ENCODE data around the gene SYT1.

Gene SYT1

GRCh38 chr12:78898416-78898815, 33.8 kb downstream of the SYT1 start:
- no peak for DNase-seq

GRCh38 chr12:78914859-78915331, 50.3 kb downstream of the SYT1 start:
- DNase-seq: no peak

- DNase-seq: no peak
Measured at GRCh38 chr12:78916845-78917480, 52.4 kb downstream of the SYT1 start.

- DNase-seq: no peak
Measured at GRCh38 chr12:78917513-78917912, 52.9 kb downstream of the SYT1 start.

- no peak for DNase-seq
Measured at GRCh38 chr12:78918268-78918667, 53.7 kb downstream of the SYT1 start.

GRCh38 chr12:78928200-78929074, 63.9 kb downstream of the SYT1 start:
- no peak for DNase-seq

- DNase-seq: no peak
Measured at GRCh38 chr12:78929075-78929418, 64.5 kb downstream of the SYT1 start.

- DNase-seq: no peak
Measured at GRCh38 chr12:78931466-78931990, 67.0 kb downstream of the SYT1 start.

- no peak for DNase-seq
Measured at GRCh38 chr12:78933014-78933413, 68.4 kb downstream of the SYT1 start.

- DNase-seq: no peak
Measured at GRCh38 chr12:78938341-78939084, 73.9 kb downstream of the SYT1 start.

- no peak for DNase-seq
Measured at GRCh38 chr12:78949532-78949931, 85.0 kb downstream of the SYT1 start.

- no peak for DNase-seq
Measured at GRCh38 chr12:78951803-78952551, 87.4 kb downstream of the SYT1 start.

- no peak for DNase-seq
Measured at GRCh38 chr12:78952552-78952929, 88.0 kb downstream of the SYT1 start.

- DNase-seq: no peak
Measured at GRCh38 chr12:78958941-78959340, 94.4 kb downstream of the SYT1 start.

- DNase-seq: no peak
Measured at GRCh38 chr12:78959556-78959955, 95.0 kb downstream of the SYT1 start.

GRCh38 chr12:78961171-78961570, 96.6 kb downstream of the SYT1 start:
- no peak for DNase-seq

GRCh38 chr12:78963439-78964227, 99.1 kb downstream of the SYT1 start:
- DNase-seq: no peak

GRCh38 chr12:78964521-78964920, 99.9 kb downstream of the SYT1 start:
- no peak for DNase-seq

GRCh38 chr12:78966062-78966461, 101.5 kb downstream of the SYT1 start:
- DNase-seq: no peak

GRCh38 chr12:78966926-78967325, 102.4 kb downstream of the SYT1 start:
- no peak for DNase-seq

GRCh38 chr12:78968226-78968625, 103.7 kb downstream of the SYT1 start:
- no peak for DNase-seq

- no peak for DNase-seq
Measured at GRCh38 chr12:78970041-78970440, 105.5 kb downstream of the SYT1 start.

All from T-helper 1 cell (primary cell).